Measurements from ENCODE around the gene PCBP3. TPM values are rescaled to one million over a fixed set of nuclear protein-coding genes. Genes with fewer than 3 reads are reported as not detected.

PCBP3 gene
- total and polyA plus RNA-seq, 2 of the 8 experiments (the other 6 are each of a cell fraction or from before 2014, with no cell fraction given): 3.5 to 6.3 TPM

- TF ChIP-seq E2F6 (IDR thresholded peaks at IDR 0.05): no peak
Observed at GRCh38 chr21:45945868-45946210, 302.3 kb downstream of the PCBP3 start (continued).
